HFF-Myc (cell line): ENCODE results near the gene MAN1C1.
"Not testable (repeated sequence)": the region's sequence is repeated elsewhere in the genome, so short reads cannot be mapped to it uniquely, and the experiment has no call there.

Experiments
- DNase-seq: peaks from one replicate; pipeline ENCODE4 v3.0.0-alpha.2; 2011; ENCODE audit warnings: low read depth; ENCODE audit errors: extremely low read depth
- H3K4me3 ChIP-seq: replicated peaks from 2 replicates; pipeline ENCODE4 v1.5.1; 2011; ENCODE audit warnings: low read depth, mild to moderate bottlenecking, control low read depth, low read length
- CTCF ChIP-seq: IDR thresholded peaks from 2 replicates; pipeline ENCODE4 v1.5.1; 2012; ENCODE audit warnings: mild to moderate bottlenecking, low read depth, low read length, control low read depth; ENCODE audit errors: missing control alignments

Gene MAN1C1

GRCh38 chr1:25598879-25599278 lies 17.7 kb upstream of the MAN1C1 start:
- no peak overlapping the region for H3K4me3 ChIP-seq
- no peak for TF ChIP-seq CTCF
- DNase-seq: no peak

GRCh38 chr1:25599969-25600610 lies 16.5 kb upstream of the MAN1C1 start:
- DNase-seq: no peak
- no peak for TF ChIP-seq CTCF
- H3K4me3 ChIP-seq: no peak overlapping the region

GRCh38 chr1:25600971-25601699 lies 15.5 kb upstream of the MAN1C1 start:
- DNase-seq: not testable (repeated sequence)

GRCh38 chr1:25603779-25604538 lies 12.6 kb upstream of the MAN1C1 start:
- DNase-seq, H3K4me3 ChIP-seq: not testable (repeated sequence)

More at GRCh38 chr1:25600971-25601699, 15.5 kb upstream of the MAN1C1 start:
- not testable (repeated sequence) for H3K4me3 ChIP-seq

- no peak for DNase-seq
- no peak for TF ChIP-seq CTCF
- H3K4me3 ChIP-seq: no peak overlapping the region
Measured at GRCh38 chr1:25607123-25607522, 9.5 kb upstream of the MAN1C1 start.

GRCh38 chr1:25608488-25609178 lies 8.0 kb upstream of the MAN1C1 start:
- peak; percentile 69 for TF ChIP-seq CTCF
- H3K4me3 ChIP-seq: no peak overlapping the region
- no peak for DNase-seq

- no peak for DNase-seq
- TF ChIP-seq CTCF: no peak
Measured at GRCh38 chr1:25609921-25610320, 6.7 kb upstream of the MAN1C1 start.

More at GRCh38 chr1:25609921-25610320, 6.7 kb upstream of the MAN1C1 start:
- H3K4me3 ChIP-seq: no peak overlapping the region
